Stimulated activated CD8-positive, alpha-beta memory T cell treated with anti-CD3 and anti-CD28 coated beads, Interleukin-7, amount 100 ng/mL, for 4 hours (primary cell): ENCODE measurements around the gene SYNDIG1L.

ENCODE experiments used
- DNase-seq, 2 donors: peaks; one replicate each; pipeline ENCODE4 v3.0.0-alpha.2; 2020; ENCODE audit warnings: low read depth in 2 of 2

The SYNDIG1L gene

GRCh38 chr14:74429221-74429691, 3.2 kb upstream of the SYNDIG1L start:
- DNase-seq = no peak

- DNase-seq = no peak
Observed at GRCh38 chr14:74427651-74428050, 1.6 kb upstream of the SYNDIG1L start.

GRCh38 chr14:74425525-74426201, 347 bp downstream of the SYNDIG1L start:
- DNase-seq = peak in 1 of 2 donors; percentile 39

- no peak for DNase-seq
Observed at GRCh38 chr14:74424606-74425005, 1.4 kb downstream of the SYNDIG1L start.

GRCh38 chr14:74423246-74423645, 2.8 kb downstream of the SYNDIG1L start:
- no peak for DNase-seq

GRCh38 chr14:74421981-74422380, 4.0 kb downstream of the SYNDIG1L start:
- DNase-seq = no peak

- no peak for DNase-seq
Observed at GRCh38 chr14:74419086-74419485, 6.9 kb downstream of the SYNDIG1L start.

GRCh38 chr14:74418031-74418430, 8.0 kb downstream of the SYNDIG1L start:
- no peak for DNase-seq

- no peak for DNase-seq
Observed at GRCh38 chr14:74417611-74418010, 8.4 kb downstream of the SYNDIG1L start.

GRCh38 chr14:74417201-74417600, 8.8 kb downstream of the SYNDIG1L start:
- no peak for DNase-seq

GRCh38 chr14:74415115-74415437, 10.9 kb downstream of the SYNDIG1L start:
- DNase-seq = no peak

GRCh38 chr14:74414403-74415114, 11.5 kb downstream of the SYNDIG1L start:
- no peak for DNase-seq

GRCh38 chr14:74413627-74414026, 12.4 kb downstream of the SYNDIG1L start:
- no peak for DNase-seq

- no peak for DNase-seq
Observed at GRCh38 chr14:74412753-74413152, 13.3 kb downstream of the SYNDIG1L start.

GRCh38 chr14:74411671-74412070, 14.3 kb downstream of the SYNDIG1L start:
- DNase-seq = no peak

GRCh38 chr14:74409441-74409840, 16.6 kb downstream of the SYNDIG1L start:
- no peak for DNase-seq

GRCh38 chr14:74408870-74409269, 17.1 kb downstream of the SYNDIG1L start:
- no peak for DNase-seq

GRCh38 chr14:74407801-74408154, 18.2 kb downstream of the SYNDIG1L start:
- no peak for DNase-seq

GRCh38 chr14:74407021-74407800, 18.8 kb downstream of the SYNDIG1L start:
- no peak for DNase-seq

GRCh38 chr14:74405663-74406062, 20.3 kb downstream of the SYNDIG1L start:
- DNase-seq = no peak

GRCh38 chr14:74404435-74404834, 21.6 kb downstream of the SYNDIG1L start:
- no peak for DNase-seq

- DNase-seq = no peak
Observed at GRCh38 chr14:74403619-74404417, 22.2 kb downstream of the SYNDIG1L start.
